ENCODE measurements around the gene SIK3. TPM values are rescaled to one million over a fixed set of nuclear protein-coding genes. Genes with fewer than 3 reads are reported as not detected.
A peak's percentile ranks its signal among the peaks of the same experiment; 100 is the strongest.

Gene SIK3
- total RNA-seq, 1 experiment from 2014 or later = 33.3 TPM

DNA sequence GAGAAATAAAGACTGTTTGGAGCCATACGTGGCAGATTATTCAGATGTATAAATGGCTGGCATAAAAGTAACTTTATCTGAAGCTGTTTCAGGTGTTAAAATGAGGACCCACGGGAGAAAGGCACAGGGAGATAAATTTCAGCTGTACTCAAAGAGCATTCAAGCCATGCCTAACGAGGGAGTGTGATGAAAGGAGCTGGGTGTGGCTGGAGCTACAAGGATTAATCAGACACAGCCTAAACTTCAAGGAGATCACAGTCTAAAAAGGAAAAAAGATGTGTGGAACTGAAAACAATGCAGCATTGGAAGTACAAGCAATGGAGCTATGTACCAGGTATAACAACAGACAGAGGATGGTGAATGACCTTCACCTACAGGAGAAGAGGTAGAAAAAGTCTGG lies 140.0 kb downstream of the SIK3 start:
- BruUV-seq (replicated peaks) = no TSS peak
- no peak overlapping the region for H3K27ac Mint-ChIP-seq (ENCODE audit: low read depth, unreplicated experiment)
- no peak overlapping the region for H3K4me3 Mint-ChIP-seq (ENCODE audit: unreplicated experiment)
- no peaks in the 10 kb centered on the region for H3K9me3 Mint-ChIP-seq (ENCODE audit: unreplicated experiment)
- peak; percentile 36 for DNase-seq (ENCODE audit: unreplicated experiment)
- no peaks in the 10 kb centered on the region for H3K27me3 Mint-ChIP-seq (ENCODE audit: insufficient read depth, unreplicated experiment)
- CTCF ChIA-PET = interaction anchor here (0.5 to 1.6 kb wide), 6 partner anchors 9 to 152 kb away, joined by 3 to 6 read pairs (median 3); no protein-coding TSS in a partner anchor
- POLR2A ChIA-PET = interaction anchor here (0.6 to 1.8 kb wide), 6 partner anchors 9 to 139 kb away, joined by 3 to 11 read pairs (median 6); partner anchors contain the start of gene SIK3
- intact Hi-C loops (cut with micrococcal nuclease) = no loop called here
- peaks cover 20% of the 10 kb centered on the region for H3K4me1 Mint-ChIP-seq (ENCODE audit: insufficient read depth, unreplicated experiment)
- H3K36me3 Mint-ChIP-seq (ENCODE audit: insufficient read depth, unreplicated experiment) = peaks cover 19% of the 10 kb centered on the region
- TF ChIP-seq, protein P1, sequence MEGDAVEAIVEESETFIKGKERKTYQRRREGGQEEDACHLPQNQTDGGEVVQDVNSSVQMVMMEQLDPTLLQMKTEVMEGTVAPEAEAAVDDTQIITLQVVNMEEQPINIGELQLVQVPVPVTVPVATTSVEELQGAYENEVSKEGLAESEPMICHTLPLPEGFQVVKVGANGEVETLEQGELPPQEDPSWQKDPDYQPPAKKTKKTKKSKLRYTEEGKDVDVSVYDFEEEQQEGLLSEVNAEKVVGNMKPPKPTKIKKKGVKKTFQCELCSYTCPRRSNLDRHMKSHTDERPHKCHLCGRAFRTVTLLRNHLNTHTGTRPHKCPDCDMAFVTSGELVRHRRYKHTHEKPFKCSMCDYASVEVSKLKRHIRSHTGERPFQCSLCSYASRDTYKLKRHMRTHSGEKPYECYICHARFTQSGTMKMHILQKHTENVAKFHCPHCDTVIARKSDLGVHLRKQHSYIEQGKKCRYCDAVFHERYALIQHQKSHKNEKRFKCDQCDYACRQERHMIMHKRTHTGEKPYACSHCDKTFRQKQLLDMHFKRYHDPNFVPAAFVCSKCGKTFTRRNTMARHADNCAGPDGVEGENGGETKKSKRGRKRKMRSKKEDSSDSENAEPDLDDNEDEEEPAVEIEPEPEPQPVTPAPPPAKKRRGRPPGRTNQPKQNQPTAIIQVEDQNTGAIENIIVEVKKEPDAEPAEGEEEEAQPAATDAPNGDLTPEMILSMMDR (IDR thresholded peaks at IDR 0.05; ENCODE audit: unreplicated experiment) = no peak

GRCh38 chr11:116955949-116956348 lies 142.3 kb downstream of the SIK3 start:
- ChIA-PET CTCF (interaction anchor here (0.7 kb wide), 1 partner anchor 150 kb away, joined by 5 read pairs; no protein-coding TSS in a partner anchor), POLR2A (interaction anchor here (0.7 to 0.9 kb wide), 2 partner anchors 29 to 109 kb away, joined by 3 read pairs; no protein-coding TSS in a partner anchor)
- no TSS peak for BruUV-seq (replicated peaks)
- Mint-ChIP-seq H3K27me3 (ENCODE audit: insufficient read depth, unreplicated experiment) (no peaks in the 10 kb centered on the region), H3K4me1 (ENCODE audit: insufficient read depth, unreplicated experiment) (peaks cover 15% of the 10 kb centered on the region), H3K4me3 (ENCODE audit: unreplicated experiment) (no peak overlapping the region), H3K9me3 (ENCODE audit: unreplicated experiment) (no peaks in the 10 kb centered on the region), H3K36me3 (ENCODE audit: insufficient read depth, unreplicated experiment) (peaks cover 19% of the 10 kb centered on the region), H3K27ac (ENCODE audit: low read depth, unreplicated experiment) (no peak overlapping the region)
- intact Hi-C loops (cut with micrococcal nuclease) = no loop called here
- TF ChIP-seq, protein P1 (IDR thresholded peaks at IDR 0.05; ENCODE audit: unreplicated experiment) = no peak
- DNase-seq (ENCODE audit: unreplicated experiment) = no peak

GRCh38 chr11:116955548-116955947 lies 142.7 kb downstream of the SIK3 start:
- Mint-ChIP-seq H3K27me3 (ENCODE audit: insufficient read depth, unreplicated experiment) (no peaks in the 10 kb centered on the region), H3K4me3 (ENCODE audit: unreplicated experiment) (no peak overlapping the region), H3K9me3 (ENCODE audit: unreplicated experiment) (no peaks in the 10 kb centered on the region), H3K36me3 (ENCODE audit: insufficient read depth, unreplicated experiment) (peaks cover 19% of the 10 kb centered on the region), H3K4me1 (ENCODE audit: insufficient read depth, unreplicated experiment) (peaks cover 11% of the 10 kb centered on the region), H3K27ac (ENCODE audit: low read depth, unreplicated experiment) (no peak overlapping the region)
- POLR2A ChIA-PET = interaction anchor here (0.7 to 0.9 kb wide), 2 partner anchors 29 to 109 kb away, joined by 3 read pairs; no protein-coding TSS in a partner anchor
- no TSS peak for BruUV-seq (replicated peaks)
- TF ChIP-seq, protein P1 (IDR thresholded peaks at IDR 0.05; ENCODE audit: unreplicated experiment) = no peak
- intact Hi-C loops (cut with micrococcal nuclease) = no loop called here
- no peak for DNase-seq (ENCODE audit: unreplicated experiment)
- CTCF ChIA-PET = interaction anchor here (0.7 kb wide), 1 partner anchor 150 kb away, joined by 5 read pairs; no protein-coding TSS in a partner anchor

DNA sequence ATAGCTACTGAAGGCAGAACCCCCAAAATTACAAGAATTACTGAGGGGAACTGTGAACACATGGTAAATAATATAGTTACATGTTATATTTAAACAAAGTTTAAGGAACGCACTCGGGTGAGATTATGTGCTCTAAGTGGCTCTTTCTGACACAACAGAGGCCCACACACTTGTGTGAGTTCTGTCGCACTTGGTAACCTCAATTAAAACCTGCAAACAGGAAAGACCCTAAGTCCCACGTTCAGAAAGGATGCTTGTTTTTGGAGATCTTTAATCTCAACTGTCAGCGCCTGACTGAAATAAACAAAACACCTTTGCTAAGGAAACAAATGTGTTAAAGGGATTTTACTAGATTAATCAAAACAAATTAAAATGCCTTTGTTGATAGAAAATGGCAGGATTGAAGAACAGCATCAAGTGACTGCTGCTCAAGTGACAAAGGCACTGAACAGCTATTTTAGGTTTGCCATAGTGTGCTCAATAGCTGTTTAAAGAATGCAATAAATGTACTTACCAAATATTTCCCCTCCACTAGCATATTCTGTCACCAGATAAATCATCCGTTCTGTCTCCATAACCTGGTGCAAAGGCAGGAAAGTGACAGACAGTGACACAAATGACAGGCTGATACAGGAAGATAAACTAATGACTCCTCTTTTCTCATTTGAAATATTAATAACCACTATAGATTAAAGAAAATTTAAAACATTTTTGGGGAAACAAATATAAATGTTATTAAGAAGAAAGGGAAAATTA lies 144.5 kb downstream of the SIK3 start:
- POLR2A ChIA-PET = no interaction called here

More for the DNA sequence above, 144.5 kb downstream of the SIK3 start:
- BruUV-seq (replicated peaks) = no TSS peak
- intact Hi-C loops (cut with micrococcal nuclease) = no loop called here
- H3K27ac Mint-ChIP-seq (ENCODE audit: low read depth, unreplicated experiment) = no peak overlapping the region
- CTCF ChIA-PET = no interaction called here
- H3K27me3 Mint-ChIP-seq (ENCODE audit: insufficient read depth, unreplicated experiment) = no peaks in the 10 kb centered on the region
- no peak overlapping the region for H3K4me3 Mint-ChIP-seq (ENCODE audit: unreplicated experiment)
- H3K9me3 Mint-ChIP-seq (ENCODE audit: unreplicated experiment) = no peaks in the 10 kb centered on the region
- TF ChIP-seq, protein P1 (IDR thresholded peaks at IDR 0.05; ENCODE audit: unreplicated experiment) = no peak
- H3K4me1 Mint-ChIP-seq (ENCODE audit: insufficient read depth, unreplicated experiment) = peaks cover 13% of the 10 kb centered on the region
- no peak for DNase-seq (ENCODE audit: unreplicated experiment)
- peaks cover 19% of the 10 kb centered on the region for H3K36me3 Mint-ChIP-seq (ENCODE audit: insufficient read depth, unreplicated experiment)
